K562 (cell line): Measurements from ENCODE around the gene SMYD1.

ENCODE experiments used
- CTCF ChIP-seq, 3 experiments: IDR thresholded peaks in 2 of 3; conservative IDR thresholded peaks in 1 of 3; 2 replicates each; pipeline ENCODE4 v1.5.1; 2011 to 2012; ENCODE audit warnings: low read length in 3 of 3, mild to moderate bottlenecking in 3 of 3, control low read depth in 2 of 3, improper control_type of control experiment in 1 of 3, inconsistent platforms in 1 of 3, low read depth in 1 of 3, mixed read lengths in 1 of 3, moderate library complexity in 1 of 3; ENCODE audit not compliant: insufficient read depth in 2 of 3
- ELF1 ChIP-seq: fragments of 200-800 bp; sonication (Bioruptor generic); IDR thresholded peaks from 2 replicates; pipeline ENCODE4 v1.6.1; 2016; ENCODE audit warnings: missing genetic modification characterization, missing compliant biosample characterization
- ETS1 ChIP-seq: conservative IDR thresholded peaks from 2 replicates; pipeline ENCODE4 v1.6.1; 2011; ENCODE audit warnings: low read depth, mild to moderate bottlenecking, low read length; ENCODE audit not compliant: control insufficient read depth
- EZH2 ChIP-seq: IDR thresholded peaks from 2 replicates; pipeline ENCODE4 v1.6.1; 2012; ENCODE audit warnings: low read depth, mild to moderate bottlenecking, inconsistent platforms, low read length, borderline replicate concordance
- UBTF ChIP-seq, 2 experiments: IDR thresholded peaks; 2 replicates each; pipeline ENCODE4 v1.6.1; 2012; ENCODE audit warnings: improper control_type of control experiment in 2 of 2, low read depth in 2 of 2, low read length in 2 of 2, borderline replicate concordance in 1 of 2
- ZNF407 ChIP-seq: fragments of 450-650 bp; IDR thresholded peaks from 2 replicates; pipeline ENCODE4 v1.6.1; 2016; ENCODE audit warnings: low read depth

GRCh38 chr2:88108796-88109195, 41.2 kb downstream of the SMYD1 start:
- no peak for TF ChIP-seq EZH2
- TF ChIP-seq ETS1 = no peak
- no peak for TF ChIP-seq CTCF (IDR thresholded peaks at IDR 0.05 in 2 of 3, conservative IDR thresholded peaks at IDR 0.05 in 1 of 3; ENCODE audit: insufficient read depth in 2 of 3, low read depth in 1 of 3, low read length in 3 of 3)
- no peak for TF ChIP-seq ZNF407
- TF ChIP-seq ELF1 (tag) = no peak
- no peak for TF ChIP-seq UBTF (IDR thresholded peaks at IDR 0.05; ENCODE audit: borderline replicate concordance in 1 of 2, low read depth in 2 of 2, low read length in 2 of 2)
